ENCODE data around the gene THSD7B.
"Not testable (repeated sequence)": the region's sequence is repeated elsewhere in the genome, so short reads cannot be mapped to it uniquely, and the experiment has no call there.

Gene THSD7B

GRCh38 chr2:137302957-137303356 is 537.6 kb downstream of the THSD7B start:
- no peaks in the 10 kb centered on the region for H4K20me1 ChIP-seq (ENCODE audit: control insufficient read depth, insufficient read depth, low read depth, low read length)
- TF ChIP-seq CTCF (IDR thresholded peaks at IDR 0.05; ENCODE audit: low read depth, low read length, poor library complexity, severe bottlenecking): no peak
- no peak for TF ChIP-seq EZH2phosphoT487 (IDR thresholded peaks at IDR 0.05; ENCODE audit: borderline replicate concordance, low read length)
- H3K9me3 ChIP-seq (ENCODE audit: control insufficient read depth, insufficient read depth, low read length): no peaks in the 10 kb centered on the region
- H3K79me2 ChIP-seq (ENCODE audit: control insufficient read depth, low read length): no peaks in the 10 kb centered on the region
- no peaks in the 10 kb centered on the region for H3F3A ChIP-seq (ENCODE audit: control insufficient read depth, insufficient read depth)
- no peaks in the 10 kb centered on the region for H3K36me3 ChIP-seq (ENCODE audit: control insufficient read depth, low read length)
- no peak overlapping the region for H3K4me3 ChIP-seq (ENCODE audit: low read length)
- H3K27me3 ChIP-seq (ENCODE audit: control insufficient read depth, low read length): no peaks in the 10 kb centered on the region
- no peaks in the 10 kb centered on the region for H3K4me1 ChIP-seq (ENCODE audit: control insufficient read depth, low read length)
- no peak overlapping the region for H3K4me2 ChIP-seq (ENCODE audit: low read length)
- no peak overlapping the region for H3K27ac ChIP-seq (ENCODE audit: low read depth, low read length)
- H3K9me2 ChIP-seq (replicated peaks; ENCODE audit: control insufficient read depth, low read length): no peaks in the 10 kb centered on the region

- H3K9me2 ChIP-seq (replicated peaks; ENCODE audit: control insufficient read depth, low read length): no peaks in the 10 kb centered on the region
- H4K20me1 ChIP-seq (ENCODE audit: control insufficient read depth, insufficient read depth, low read depth, low read length): no peaks in the 10 kb centered on the region
- H3K4me1 ChIP-seq (ENCODE audit: control insufficient read depth, low read length): no peaks in the 10 kb centered on the region
- H3K36me3 ChIP-seq (ENCODE audit: control insufficient read depth, low read length): no peaks in the 10 kb centered on the region
- TF ChIP-seq CTCF (IDR thresholded peaks at IDR 0.05; ENCODE audit: low read depth, low read length, poor library complexity, severe bottlenecking): no peak
- no peak for TF ChIP-seq EZH2phosphoT487 (IDR thresholded peaks at IDR 0.05; ENCODE audit: borderline replicate concordance, low read length)
- H3K27me3 ChIP-seq (ENCODE audit: control insufficient read depth, low read length): no peaks in the 10 kb centered on the region
- no peaks in the 10 kb centered on the region for H3K9me3 ChIP-seq (ENCODE audit: control insufficient read depth, insufficient read depth, low read length)
- H3K79me2 ChIP-seq (ENCODE audit: control insufficient read depth, low read length): no peaks in the 10 kb centered on the region
- H3K4me3 ChIP-seq (ENCODE audit: low read length): no peak overlapping the region
- H3F3A ChIP-seq (ENCODE audit: control insufficient read depth, insufficient read depth): no peaks in the 10 kb centered on the region
- no peak overlapping the region for H3K4me2 ChIP-seq (ENCODE audit: low read length)
- no peak overlapping the region for H3K27ac ChIP-seq (ENCODE audit: low read depth, low read length)
These were observed 550.7 kb downstream of the THSD7B start for GRCh38 chr2:137316075-137316474.

GRCh38 chr2:137321566-137321965 is 556.2 kb downstream of the THSD7B start:
- Histone ChIP-seq H3K4me3 (ENCODE audit: low read length) (no peak overlapping the region), H3F3A (ENCODE audit: control insufficient read depth, insufficient read depth) (no peaks in the 10 kb centered on the region), H3K9me2 (replicated peaks; ENCODE audit: control insufficient read depth, low read length) (no peaks in the 10 kb centered on the region), H3K27ac (ENCODE audit: low read depth, low read length) (no peak overlapping the region), H3K4me1 (ENCODE audit: control insufficient read depth, low read length) (no peaks in the 10 kb centered on the region), H3K36me3 (ENCODE audit: control insufficient read depth, low read length) (no peaks in the 10 kb centered on the region), H4K20me1 (ENCODE audit: control insufficient read depth, insufficient read depth, low read depth, low read length) (no peaks in the 10 kb centered on the region), H3K27me3 (ENCODE audit: control insufficient read depth, low read length) (no peaks in the 10 kb centered on the region), H3K4me2 (ENCODE audit: low read length) (no peak overlapping the region), H3K9me3 (ENCODE audit: control insufficient read depth, insufficient read depth, low read length) (no peaks in the 10 kb centered on the region), H3K79me2 (ENCODE audit: control insufficient read depth, low read length) (no peaks in the 10 kb centered on the region)
- TF ChIP-seq CTCF (IDR thresholded peaks at IDR 0.05; ENCODE audit: low read depth, low read length, poor library complexity, severe bottlenecking): no peak
- TF ChIP-seq EZH2phosphoT487 (IDR thresholded peaks at IDR 0.05; ENCODE audit: borderline replicate concordance, low read length): no peak

- H3K36me3 ChIP-seq (ENCODE audit: control insufficient read depth, low read length); H3K4me3 ChIP-seq (ENCODE audit: low read length); H3K4me1 ChIP-seq (ENCODE audit: control insufficient read depth, low read length); H3K79me2 ChIP-seq (ENCODE audit: control insufficient read depth, low read length); H3K27ac ChIP-seq (ENCODE audit: low read depth, low read length); H3K27me3 ChIP-seq (ENCODE audit: control insufficient read depth, low read length); H3K9me2 ChIP-seq (replicated peaks; ENCODE audit: control insufficient read depth, low read length); H3F3A ChIP-seq (ENCODE audit: control insufficient read depth, insufficient read depth); H4K20me1 ChIP-seq (ENCODE audit: control insufficient read depth, insufficient read depth, low read depth, low read length); H3K9me3 ChIP-seq (ENCODE audit: control insufficient read depth, insufficient read depth, low read length); H3K4me2 ChIP-seq (ENCODE audit: low read length): not testable (repeated sequence)
These were observed 566.2 kb downstream of the THSD7B start for GRCh38 chr2:137331562-137331961.

Data from DOHH2 (cell line).